DMS 273 (cell line): ENCODE results near the gene MEGF11.
"Not testable (repeated sequence)": the region's sequence is repeated elsewhere in the genome, so short reads cannot be mapped to it uniquely, and the experiment has no call there.

Source experiments
- DNase-seq: peaks from one replicate; lab custom pipeline; 2025; ENCODE audit not compliant: unreplicated experiment; lab: John Stamatoyannopoulos, UW

The MEGF11 gene

DNA sequence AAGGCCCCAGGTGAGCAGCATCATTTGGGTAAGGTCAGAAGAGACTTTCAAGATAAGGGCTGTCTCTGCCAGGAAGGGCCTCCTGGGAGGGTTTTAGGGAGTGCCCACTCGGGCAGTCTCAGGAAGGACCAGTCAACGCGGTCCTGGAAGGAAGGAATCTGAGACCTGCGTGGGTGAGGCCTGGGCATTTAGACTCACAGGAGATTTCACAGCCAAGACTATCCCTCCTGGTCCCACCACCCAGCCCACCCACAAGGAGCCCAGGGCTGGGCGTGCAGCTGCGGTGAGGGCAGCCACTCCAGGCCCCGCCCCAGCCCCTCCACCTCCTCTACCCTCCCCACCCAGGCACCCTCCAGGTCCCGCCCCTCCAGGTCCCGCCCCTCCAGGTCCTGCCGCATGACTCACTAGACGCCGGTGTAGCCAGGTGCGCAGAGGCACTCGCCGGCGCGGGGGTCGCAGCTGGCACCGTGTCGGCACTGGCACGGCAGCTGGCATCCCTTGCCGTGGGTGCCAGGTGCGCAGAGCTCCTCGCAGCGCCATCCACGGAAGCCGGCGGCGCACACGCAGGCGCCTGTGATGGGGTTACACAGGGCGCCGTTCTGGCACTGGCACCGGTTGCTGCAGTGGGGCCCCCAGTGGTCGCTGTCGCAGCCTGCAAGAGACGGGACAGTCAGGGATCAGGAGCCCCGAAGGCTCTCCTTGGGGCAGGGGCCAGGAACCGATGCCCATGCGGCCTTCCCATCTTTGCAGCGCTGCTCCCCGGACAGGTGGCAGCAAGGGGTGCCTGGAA is 271.5 kb downstream of the MEGF11 start:
- peak; percentile 77 for DNase-seq

DNA sequence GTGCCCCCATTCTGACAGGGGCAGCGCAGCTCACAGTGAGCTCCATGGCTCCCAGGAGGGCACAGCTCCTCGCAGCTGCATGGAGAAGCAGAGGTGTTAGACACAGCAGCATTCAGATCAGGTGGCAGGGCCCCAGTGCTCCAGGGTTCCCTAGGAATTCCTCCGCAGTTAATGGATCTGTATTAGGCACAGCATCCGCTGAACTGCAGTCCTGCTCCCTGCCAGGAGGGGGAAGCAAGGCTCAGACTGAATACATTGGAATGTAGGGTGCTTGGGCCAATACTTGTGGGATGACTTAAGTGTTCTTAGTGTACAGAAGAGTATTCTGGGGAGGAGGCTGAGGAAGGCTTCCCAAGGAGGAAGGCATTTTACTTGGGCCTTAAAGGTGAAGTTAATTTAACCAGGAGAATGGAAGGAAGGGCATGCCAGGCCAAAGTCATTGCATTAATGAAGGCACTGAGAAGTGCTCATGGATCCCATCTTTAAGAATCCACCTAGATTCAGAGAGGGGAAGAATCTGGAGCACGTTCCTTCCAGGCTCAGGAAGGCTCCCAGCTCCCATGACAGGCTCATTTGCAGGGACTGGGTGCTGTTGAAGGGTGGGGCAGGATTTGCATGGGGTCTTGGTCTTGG is 272.6 kb downstream of the MEGF11 start:
- DNase-seq, result peak; percentile 59

- DNase-seq, result no peak
These were observed 273.7 kb downstream of the MEGF11 start for GRCh38 chr15:65979837-65980236.

DNA sequence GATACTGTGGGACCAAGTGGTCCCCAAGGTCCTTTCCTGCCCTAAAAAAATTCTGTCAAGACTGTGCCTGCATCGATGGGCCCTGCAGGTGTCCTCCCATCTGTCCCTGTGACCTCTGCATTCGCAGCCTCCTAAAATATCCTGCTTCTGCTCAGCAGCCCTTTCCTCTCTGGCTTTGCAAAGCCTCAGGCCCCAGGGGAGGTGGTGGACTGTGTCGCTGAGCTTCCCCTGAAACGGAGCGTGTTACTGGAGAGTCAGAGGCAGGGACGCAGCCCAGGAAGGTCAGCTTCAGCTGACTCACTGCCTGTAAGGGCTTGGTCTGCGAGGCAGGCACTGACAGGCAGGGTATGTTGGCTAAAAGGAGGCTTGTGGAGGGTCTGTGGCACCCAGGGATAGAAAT is 274.2 kb downstream of the MEGF11 start:
- peak; percentile 14 for DNase-seq

- no peak for DNase-seq
These were observed 275.4 kb downstream of the MEGF11 start for GRCh38 chr15:65978110-65978509.

GRCh38 chr15:65976196-65976595 is 277.4 kb downstream of the MEGF11 start:
- not testable (repeated sequence) for DNase-seq

- DNase-seq, result no peak
These were observed 281.9 kb downstream of the MEGF11 start for GRCh38 chr15:65971741-65971995.

DNA sequence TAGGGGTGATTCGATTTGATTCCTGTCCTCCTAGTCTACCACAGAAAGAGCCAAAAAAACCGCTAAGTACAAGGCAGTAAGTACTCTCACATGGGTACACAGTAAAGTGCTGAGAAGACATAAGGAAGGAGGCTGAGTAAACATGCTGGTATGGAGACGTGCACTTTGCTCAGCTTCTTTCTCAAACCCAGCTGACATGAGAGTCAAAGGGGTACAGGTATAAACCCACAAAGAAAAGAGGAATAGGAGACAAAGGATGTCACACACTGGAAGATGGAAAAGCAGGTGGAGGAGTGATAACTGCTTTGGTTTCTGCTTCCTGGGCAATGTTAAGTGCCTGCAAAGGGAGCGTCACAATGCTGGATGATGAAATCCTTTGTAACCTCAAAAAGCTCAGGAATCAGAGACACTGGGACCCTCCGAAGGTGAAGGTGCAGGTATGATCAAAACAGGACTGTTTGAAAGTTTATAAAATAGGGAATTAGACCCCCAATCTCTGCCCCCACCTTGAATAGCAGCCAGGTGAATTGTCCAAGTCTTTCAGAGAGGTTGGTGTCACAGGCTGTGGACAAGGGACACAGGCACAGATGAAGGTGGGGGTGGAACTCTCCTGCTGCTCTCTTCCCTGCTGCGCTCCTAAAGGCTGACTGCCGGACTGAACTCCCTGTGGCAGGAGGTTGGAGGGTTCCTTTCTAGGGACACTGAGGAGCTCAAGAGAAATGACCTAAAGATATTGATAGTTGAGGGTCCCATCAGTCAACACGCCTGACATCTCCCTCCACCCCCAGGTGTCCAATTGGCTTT is 282.4 kb downstream of the MEGF11 start:
- peak; percentile 38 for DNase-seq

DNA sequence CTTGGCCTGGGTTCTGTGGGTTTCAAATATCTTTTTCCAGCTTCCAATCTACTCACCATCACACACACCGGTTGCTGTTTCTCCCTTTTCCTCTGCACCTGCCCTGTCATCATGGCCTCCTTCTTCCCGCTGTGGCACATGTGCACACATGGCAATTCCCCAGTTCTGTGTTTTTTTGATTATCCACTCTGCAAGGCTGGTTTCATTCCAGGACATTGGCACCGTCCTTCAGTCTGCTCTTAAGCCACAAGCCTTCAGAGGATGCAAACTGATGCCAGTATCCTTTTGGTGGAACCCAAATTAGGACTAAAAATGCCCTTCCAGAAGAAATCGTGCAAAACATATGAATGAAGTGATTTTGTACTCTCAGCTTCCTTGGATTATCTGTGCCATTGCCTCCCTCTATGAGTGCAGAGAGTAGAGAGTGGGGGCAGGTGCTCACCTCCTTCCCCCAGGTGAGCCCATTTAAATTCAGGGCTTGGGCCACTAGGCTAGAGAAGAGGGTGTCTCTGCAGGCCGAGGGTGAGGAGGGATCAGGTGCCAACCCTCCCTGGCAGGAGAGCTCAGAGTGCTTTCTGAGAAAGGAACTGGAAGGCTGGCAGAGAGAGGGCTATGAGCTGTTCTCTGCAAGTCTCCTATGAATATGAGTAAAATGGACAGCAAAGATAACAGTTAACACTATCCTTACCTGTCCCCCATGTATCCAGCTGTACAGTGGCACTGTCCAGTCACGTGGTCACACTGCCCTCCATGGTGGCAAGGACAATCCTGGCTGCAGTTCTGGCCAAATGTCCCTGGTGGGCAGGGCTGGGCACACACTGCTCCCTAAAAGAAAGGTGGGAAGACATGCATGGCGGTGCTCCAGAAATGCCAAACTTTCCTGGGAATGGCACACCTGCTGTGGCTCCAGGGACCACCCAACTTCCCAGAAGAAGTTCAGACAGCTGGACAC is 283.4 kb downstream of the MEGF11 start:
- DNase-seq, result no peak

DNA sequence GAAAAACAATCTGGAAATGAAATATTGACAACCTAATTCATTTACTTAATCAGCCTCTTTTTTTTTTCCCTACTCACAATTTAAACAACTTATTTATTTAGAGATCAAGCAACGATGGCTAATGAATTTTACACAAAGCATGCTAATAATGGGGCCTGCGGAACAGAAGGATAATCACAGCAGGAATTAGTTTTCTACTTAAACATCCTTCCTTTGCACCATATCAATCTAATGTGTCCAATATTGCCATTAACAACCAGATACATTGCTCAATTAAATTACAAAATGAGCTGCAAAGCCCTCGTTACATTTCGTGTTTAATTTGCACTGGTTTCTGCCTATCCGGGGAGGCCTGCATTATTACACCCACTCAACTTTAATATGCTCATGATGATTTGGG is 285.0 kb downstream of the MEGF11 start:
- no peak for DNase-seq

GRCh38 chr15:65964792-65965433 is 288.6 kb downstream of the MEGF11 start:
- no peak for DNase-seq

GRCh38 chr15:65963911-65964482 is 289.6 kb downstream of the MEGF11 start:
- peak; percentile 37 for DNase-seq

DNA sequence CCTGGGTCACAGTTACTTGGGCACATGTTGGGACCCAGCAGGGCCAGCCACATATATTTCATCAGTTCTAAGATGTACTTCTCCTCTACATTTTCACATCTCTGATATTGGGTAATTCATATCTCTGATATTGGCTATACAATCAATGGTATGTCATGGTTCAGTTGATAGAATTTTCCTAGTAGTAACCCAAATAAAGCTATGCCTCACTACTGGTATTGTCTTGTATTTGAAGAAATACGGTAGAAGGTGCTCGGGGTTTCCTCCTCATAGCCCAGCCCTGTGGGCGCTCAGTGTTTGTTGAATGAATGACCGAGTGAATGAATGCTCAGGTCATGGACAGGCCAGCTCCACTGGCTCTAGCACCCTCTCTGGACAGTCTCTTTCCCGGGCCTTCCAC is 290.2 kb downstream of the MEGF11 start:
- no peak for DNase-seq

DNA sequence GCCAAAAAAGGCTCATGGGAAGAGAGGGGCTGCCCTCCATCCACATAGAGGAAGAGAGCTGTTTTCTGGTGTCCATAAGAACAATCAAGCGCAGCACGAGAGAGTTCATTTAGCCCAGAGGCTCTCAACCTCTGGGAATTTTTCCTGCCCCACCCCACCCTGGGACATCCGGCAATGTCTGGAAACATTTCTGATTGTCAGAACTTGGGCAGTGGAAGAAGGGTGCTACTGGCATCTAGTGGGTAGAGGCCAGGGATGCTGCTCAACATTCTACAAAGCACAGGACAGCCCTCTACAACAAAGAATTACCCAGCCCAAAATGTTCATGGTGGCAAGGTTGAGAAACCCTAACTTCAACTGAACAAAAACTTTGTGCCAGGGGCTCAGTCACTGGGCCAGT is 291.4 kb downstream of the MEGF11 start:
- DNase-seq, result no peak

DNA sequence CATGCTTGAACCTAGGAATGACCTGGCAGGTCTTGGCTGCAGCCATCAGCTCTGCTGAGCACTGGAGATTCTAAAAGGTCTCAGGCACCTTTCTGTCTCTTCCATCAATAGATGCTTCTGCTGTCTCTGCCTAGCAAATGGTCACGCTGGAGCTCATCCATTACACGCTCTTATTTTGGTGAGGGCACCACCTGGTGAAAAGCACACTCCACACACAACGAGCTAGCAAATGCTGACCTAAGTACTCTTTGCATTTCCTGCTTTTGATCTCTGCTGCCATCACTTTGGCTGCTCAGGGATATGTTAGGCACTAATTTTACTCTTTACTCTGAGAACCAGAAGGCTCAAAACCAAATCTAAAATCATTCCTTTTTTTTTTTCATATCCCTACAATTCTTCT is 293.0 kb downstream of the MEGF11 start:
- no peak for DNase-seq

DNA sequence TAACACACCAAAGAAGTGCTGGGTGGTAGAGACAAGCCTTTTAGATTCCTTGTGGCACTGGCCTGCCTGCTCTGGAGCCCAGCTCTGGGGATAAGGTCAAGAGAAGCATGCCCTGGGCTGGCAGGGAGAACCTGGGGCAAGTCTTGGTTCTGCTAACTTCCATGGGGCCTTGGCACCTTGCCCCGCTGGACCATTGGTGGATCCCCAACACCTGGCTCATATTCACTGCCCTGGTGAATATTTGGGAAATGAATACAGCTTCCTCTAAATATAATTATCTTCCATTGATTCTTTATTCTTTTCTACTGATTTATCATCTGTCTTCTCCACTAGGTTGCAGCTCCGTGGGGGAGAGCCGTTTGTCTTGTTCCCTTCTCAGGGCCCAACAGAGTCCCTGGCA is 294.7 kb downstream of the MEGF11 start:
- DNase-seq, result no peak

DNA sequence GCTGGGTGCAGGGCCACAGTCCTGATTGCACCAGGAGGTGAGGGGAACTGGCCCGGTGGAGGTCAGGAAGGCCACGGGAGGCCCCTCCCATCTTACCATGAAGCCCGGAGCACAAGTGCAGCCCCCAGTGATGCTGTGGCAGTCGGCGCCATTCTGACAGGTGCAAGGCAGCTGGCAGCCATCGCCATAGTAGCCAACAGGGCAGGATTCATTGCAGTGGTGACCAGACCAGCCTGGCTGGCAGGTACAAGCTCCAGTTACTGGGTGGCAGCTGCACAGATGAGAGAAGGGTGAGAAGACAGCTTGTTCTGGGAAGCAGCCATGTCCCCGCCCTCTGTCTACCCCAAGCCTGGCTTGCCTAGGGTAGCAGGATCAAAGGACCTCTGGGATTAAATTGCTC is 296.1 kb downstream of the MEGF11 start:
- DNase-seq, result peak; percentile 40

GRCh38 chr15:65956899-65957298 is 296.7 kb downstream of the MEGF11 start:
- DNase-seq, result no peak

DNA sequence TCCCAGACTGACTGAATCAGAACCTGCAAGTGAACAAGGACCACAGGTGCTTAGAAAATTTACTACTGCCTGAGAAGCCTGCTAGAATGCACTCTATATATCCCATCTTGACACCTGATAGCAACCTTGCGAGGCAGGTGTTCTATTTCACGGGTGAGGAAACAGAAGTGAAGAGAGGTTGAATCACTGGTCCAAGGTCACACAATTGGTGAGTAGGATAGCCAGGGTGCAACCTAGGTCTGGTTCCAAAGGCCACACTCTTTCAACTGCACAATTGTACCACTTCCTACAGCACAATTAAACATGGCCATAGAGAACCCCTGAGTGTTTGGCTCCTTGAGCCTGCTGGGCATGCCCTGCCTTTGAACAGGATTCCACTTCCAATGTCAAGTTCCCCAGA is 297.2 kb downstream of the MEGF11 start:
- no peak for DNase-seq

DNA sequence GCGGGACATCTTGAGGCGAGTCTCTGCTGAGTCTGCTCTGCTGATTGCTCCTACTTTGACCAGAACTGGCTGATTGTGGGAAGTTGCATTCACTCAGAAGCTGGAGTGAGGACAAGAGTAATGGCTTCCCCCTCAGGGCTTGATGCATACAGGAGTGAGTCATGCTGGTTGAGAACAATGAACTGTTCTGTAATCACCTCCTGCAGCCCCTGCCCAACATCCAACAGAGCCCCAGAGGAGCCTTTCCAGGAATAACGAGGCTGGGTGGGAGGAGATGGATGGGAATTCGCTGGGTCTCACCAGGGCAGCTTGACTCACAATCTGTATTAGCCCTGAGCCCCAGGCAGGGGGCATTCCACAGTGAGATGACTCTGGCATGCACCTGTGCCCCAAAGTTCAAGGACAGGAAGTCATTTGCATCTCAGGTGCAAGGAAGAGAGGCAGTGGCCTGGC is 299.2 kb downstream of the MEGF11 start:
- no peak for DNase-seq
